ENCODE data around the gene BMPR1A.

The BMPR1A gene

GRCh38 chr10:86900955-86901354 is 144.5 kb downstream of the BMPR1A start:
- TF ChIP-seq CTCF (IDR thresholded peaks at IDR 0.05; ENCODE audit: low read depth, low read length, missing control alignments): no peak
- no peak overlapping the region for H3K4me3 ChIP-seq (replicated peaks; ENCODE audit: low read depth, low read length)
- DNase-seq (ENCODE audit: extremely low read depth, low read depth): no peak

- no peak for TF ChIP-seq CTCF (IDR thresholded peaks at IDR 0.05; ENCODE audit: low read depth, low read length, missing control alignments)
- no peak overlapping the region for H3K4me3 ChIP-seq (replicated peaks; ENCODE audit: low read depth, low read length)
- no peak for DNase-seq (ENCODE audit: extremely low read depth, low read depth)
Observed at GRCh38 chr10:86904600-86904999, 148.2 kb downstream of the BMPR1A start.

GRCh38 chr10:86905429-86905828 is 149.0 kb downstream of the BMPR1A start:
- no peak overlapping the region for H3K4me3 ChIP-seq (replicated peaks; ENCODE audit: low read depth, low read length)
- no peak for TF ChIP-seq CTCF (IDR thresholded peaks at IDR 0.05; ENCODE audit: low read depth, low read length, missing control alignments)
- DNase-seq (ENCODE audit: extremely low read depth, low read depth): no peak

GRCh38 chr10:86914734-86915133 is 158.3 kb downstream of the BMPR1A start:
- no peak for DNase-seq (ENCODE audit: extremely low read depth, low read depth)
- no peak overlapping the region for H3K4me3 ChIP-seq (replicated peaks; ENCODE audit: low read depth, low read length)
- TF ChIP-seq CTCF (IDR thresholded peaks at IDR 0.05; ENCODE audit: low read depth, low read length, missing control alignments): no peak

- no peak overlapping the region for H3K4me3 ChIP-seq (replicated peaks; ENCODE audit: low read depth, low read length)
- DNase-seq (ENCODE audit: extremely low read depth, low read depth): no peak
- no peak for TF ChIP-seq CTCF (IDR thresholded peaks at IDR 0.05; ENCODE audit: low read depth, low read length, missing control alignments)
Observed at GRCh38 chr10:86918022-86918471, 161.6 kb downstream of the BMPR1A start.

GRCh38 chr10:86922553-86922961 is 166.1 kb downstream of the BMPR1A start:
- no peak for DNase-seq (ENCODE audit: extremely low read depth, low read depth)
- H3K4me3 ChIP-seq (replicated peaks; ENCODE audit: low read depth, low read length): no peak overlapping the region
- TF ChIP-seq CTCF (IDR thresholded peaks at IDR 0.05; ENCODE audit: low read depth, low read length, missing control alignments): no peak
